ENCODE data around the gene VAMP5. TPM values are rescaled to one million over a fixed set of nuclear protein-coding genes. Genes with fewer than 3 reads are reported as not detected.
A peak's percentile ranks its signal among the peaks of the same experiment; 100 is the strongest.

The VAMP5 gene
- total RNA-seq, 1 donor from 2014 or later: not detected

GRCh38 chr2:85547089-85547858 lies 37.0 kb upstream of the VAMP5 start:
- H3K4me1 Mint-ChIP-seq (ENCODE audit: unreplicated experiment): peaks cover 24% of the 10 kb centered on the region
- DNase-seq (ENCODE audit: extremely low spot score, unreplicated experiment): no peak
- TF ChIP-seq CTCF (IDR thresholded peaks at IDR 0.05): no peak
- H3K9me3 Mint-ChIP-seq (ENCODE audit: unreplicated experiment): no peaks in the 10 kb centered on the region
- H3K4me3 Mint-ChIP-seq (ENCODE audit: unreplicated experiment): no peak overlapping the region
- peak overlapping the region; percentile 52 for H3K27ac Mint-ChIP-seq (ENCODE audit: unreplicated experiment)
- H3K27me3 Mint-ChIP-seq (ENCODE audit: unreplicated experiment): no peaks in the 10 kb centered on the region
- H3K36me3 Mint-ChIP-seq (ENCODE audit: unreplicated experiment): peaks cover 37% of the 10 kb centered on the region

GRCh38 chr2:85547859-85548607 lies 36.2 kb upstream of the VAMP5 start:
- peak overlapping the region; percentile 24 for H3K27ac Mint-ChIP-seq (ENCODE audit: unreplicated experiment)
- no peak for DNase-seq (ENCODE audit: extremely low spot score, unreplicated experiment)

GRCh38 chr2:85548608-85548900 lies 35.7 kb upstream of the VAMP5 start:
- TF ChIP-seq CTCF (IDR thresholded peaks at IDR 0.05): no peak
- Mint-ChIP-seq H3K4me3 (ENCODE audit: unreplicated experiment) (no peak overlapping the region), H3K4me1 (ENCODE audit: unreplicated experiment) (peaks cover 15% of the 10 kb centered on the region), H3K27me3 (ENCODE audit: unreplicated experiment) (no peaks in the 10 kb centered on the region), H3K27ac (ENCODE audit: unreplicated experiment) (no peak overlapping the region), H3K36me3 (ENCODE audit: unreplicated experiment) (peaks cover 28% of the 10 kb centered on the region), H3K9me3 (ENCODE audit: unreplicated experiment) (no peaks in the 10 kb centered on the region)
- DNase-seq (ENCODE audit: extremely low spot score, unreplicated experiment): no peak

More at GRCh38 chr2:85547859-85548607, 36.2 kb upstream of the VAMP5 start:
- no peaks in the 10 kb centered on the region for H3K9me3 Mint-ChIP-seq (ENCODE audit: unreplicated experiment)
- no peaks in the 10 kb centered on the region for H3K27me3 Mint-ChIP-seq (ENCODE audit: unreplicated experiment)
- no peak overlapping the region for H3K4me3 Mint-ChIP-seq (ENCODE audit: unreplicated experiment)
- TF ChIP-seq CTCF (IDR thresholded peaks at IDR 0.05): no peak
- peaks cover 32% of the 10 kb centered on the region for H3K36me3 Mint-ChIP-seq (ENCODE audit: unreplicated experiment)
- peaks cover 18% of the 10 kb centered on the region for H3K4me1 Mint-ChIP-seq (ENCODE audit: unreplicated experiment)

- no peak for TF ChIP-seq CTCF (IDR thresholded peaks at IDR 0.05)
- H3K36me3 Mint-ChIP-seq (ENCODE audit: unreplicated experiment): peaks cover 26% of the 10 kb centered on the region
- H3K27me3 Mint-ChIP-seq (ENCODE audit: unreplicated experiment): no peaks in the 10 kb centered on the region
- no peak for DNase-seq (ENCODE audit: extremely low spot score, unreplicated experiment)
- H3K4me3 Mint-ChIP-seq (ENCODE audit: unreplicated experiment): no peak overlapping the region
- H3K27ac Mint-ChIP-seq (ENCODE audit: unreplicated experiment): peak overlapping the region; percentile 4
- H3K4me1 Mint-ChIP-seq (ENCODE audit: unreplicated experiment): peaks cover 13% of the 10 kb centered on the region
- no peaks in the 10 kb centered on the region for H3K9me3 Mint-ChIP-seq (ENCODE audit: unreplicated experiment)
These were observed 35.1 kb upstream of the VAMP5 start for GRCh38 chr2:85549095-85549494.

GRCh38 chr2:85549826-85550225 lies 34.4 kb upstream of the VAMP5 start:
- TF ChIP-seq CTCF (IDR thresholded peaks at IDR 0.05): no peak
- Mint-ChIP-seq H3K27me3 (ENCODE audit: unreplicated experiment) (no peaks in the 10 kb centered on the region), H3K36me3 (ENCODE audit: unreplicated experiment) (peaks cover 26% of the 10 kb centered on the region), H3K9me3 (ENCODE audit: unreplicated experiment) (no peaks in the 10 kb centered on the region), H3K4me1 (ENCODE audit: unreplicated experiment) (peaks cover 10% of the 10 kb centered on the region), H3K4me3 (ENCODE audit: unreplicated experiment) (no peak overlapping the region), H3K27ac (ENCODE audit: unreplicated experiment) (peak overlapping the region; percentile 77)
- no peak for DNase-seq (ENCODE audit: extremely low spot score, unreplicated experiment)
